ENCODE data around the gene LRRC8A. TPM values are rescaled to one million over a fixed set of nuclear protein-coding genes. Genes with fewer than 3 reads are reported as not detected.

LRRC8A gene
- total RNA-seq, 1 experiment from 2014 or later = 16.4 TPM

DNA sequence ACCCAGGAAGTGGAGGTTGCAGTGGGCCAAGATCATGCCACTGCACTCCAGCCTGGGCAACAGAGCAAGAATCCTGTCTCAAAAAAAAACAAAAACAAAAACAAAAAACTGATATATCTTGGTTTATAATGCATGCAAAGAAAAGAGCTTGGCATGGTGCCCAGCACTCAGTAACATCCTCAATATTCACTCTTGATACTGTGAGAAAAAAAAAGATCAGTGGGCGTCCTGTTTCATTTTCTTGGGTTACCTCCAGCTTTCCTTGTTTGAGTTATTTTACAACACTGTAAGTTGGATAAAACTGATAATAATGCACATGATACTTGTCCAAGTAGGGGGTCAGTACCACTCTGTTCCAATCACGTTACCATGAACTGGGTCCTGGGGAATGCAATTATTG, 46.7 kb downstream of the LRRC8A start:
- DNase-seq (ENCODE audit: low read depth, low spot score) = no peak
- Histone ChIP-seq H3K36me3 (ENCODE audit: control insufficient read depth, insufficient read depth, low read length) (no peaks in the 10 kb centered on the region), H3K4me1 (ENCODE audit: control insufficient read depth, insufficient read depth, low read length) (no peaks in the 10 kb centered on the region), H3K27me3 (ENCODE audit: control insufficient read depth, insufficient read depth, low read length) (no peaks in the 10 kb centered on the region), H3K27ac (ENCODE audit: low read length) (no peak overlapping the region), H3K4me3 (ENCODE audit: low read depth in 2 of 2, low read length in 2 of 2) (no peak overlapping the region), H3K9me3 (ENCODE audit: control insufficient read depth, insufficient read depth, low read depth, low read length) (no peaks in the 10 kb centered on the region)
- in situ Hi-C loops (cut with HindIII; ENCODE audit: low pct_unique_long_range_greater_than_20kb, low sequenced_read_pairs) = no loop called here
- BruUV-seq (replicated peaks) = no TSS peak
- ChIA-PET CTCF (interaction anchor here (0.7 to 1.3 kb wide), 2 partner anchors 54 to 100 kb away, joined by 3 read pairs; partner anchors contain the start of gene SH3GLB2), POLR2A (no interaction called here)
- intact Hi-C loops (cut with micrococcal nuclease; ENCODE audit: unreplicated experiment) = loop anchor here (5.0 kb wide), 1 partner anchor 66 kb away; no protein-coding TSS in a partner anchor
- TF ChIP-seq, protein P1, sequence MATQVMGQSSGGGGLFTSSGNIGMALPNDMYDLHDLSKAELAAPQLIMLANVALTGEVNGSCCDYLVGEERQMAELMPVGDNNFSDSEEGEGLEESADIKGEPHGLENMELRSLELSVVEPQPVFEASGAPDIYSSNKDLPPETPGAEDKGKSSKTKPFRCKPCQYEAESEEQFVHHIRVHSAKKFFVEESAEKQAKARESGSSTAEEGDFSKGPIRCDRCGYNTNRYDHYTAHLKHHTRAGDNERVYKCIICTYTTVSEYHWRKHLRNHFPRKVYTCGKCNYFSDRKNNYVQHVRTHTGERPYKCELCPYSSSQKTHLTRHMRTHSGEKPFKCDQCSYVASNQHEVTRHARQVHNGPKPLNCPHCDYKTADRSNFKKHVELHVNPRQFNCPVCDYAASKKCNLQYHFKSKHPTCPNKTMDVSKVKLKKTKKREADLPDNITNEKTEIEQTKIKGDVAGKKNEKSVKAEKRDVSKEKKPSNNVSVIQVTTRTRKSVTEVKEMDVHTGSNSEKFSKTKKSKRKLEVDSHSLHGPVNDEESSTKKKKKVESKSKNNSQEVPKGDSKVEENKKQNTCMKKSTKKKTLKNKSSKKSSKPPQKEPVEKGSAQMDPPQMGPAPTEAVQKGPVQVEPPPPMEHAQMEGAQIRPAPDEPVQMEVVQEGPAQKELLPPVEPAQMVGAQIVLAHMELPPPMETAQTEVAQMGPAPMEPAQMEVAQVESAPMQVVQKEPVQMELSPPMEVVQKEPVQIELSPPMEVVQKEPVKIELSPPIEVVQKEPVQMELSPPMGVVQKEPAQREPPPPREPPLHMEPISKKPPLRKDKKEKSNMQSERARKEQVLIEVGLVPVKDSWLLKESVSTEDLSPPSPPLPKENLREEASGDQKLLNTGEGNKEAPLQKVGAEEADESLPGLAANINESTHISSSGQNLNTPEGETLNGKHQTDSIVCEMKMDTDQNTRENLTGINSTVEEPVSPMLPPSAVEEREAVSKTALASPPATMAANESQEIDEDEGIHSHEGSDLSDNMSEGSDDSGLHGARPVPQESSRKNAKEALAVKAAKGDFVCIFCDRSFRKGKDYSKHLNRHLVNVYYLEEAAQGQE (IDR thresholded peaks at IDR 0.05; ENCODE audit: insufficient read depth in 1 of 2, low read depth in 2 of 2, low read length in 1 of 2) = no peak
- no peak for TF ChIP-seq SIN3A (IDR thresholded peaks at IDR 0.05; ENCODE audit: borderline replicate concordance, insufficient read depth, low read depth, low read length)
- TF ChIP-seq CTCF (IDR thresholded peaks at IDR 0.05) = no peak
- TF ChIP-seq POLR2AphosphoS5 (IDR thresholded peaks at IDR 0.05; ENCODE audit: low read depth, low read length) = no peak
- TF ChIP-seq TCF7L2 (IDR thresholded peaks at IDR 0.05; ENCODE audit: low read depth, low read length) = no peak
- no peak for ATAC-seq

GRCh38 chr9:128929560-128929959, 47.6 kb downstream of the LRRC8A start:
- ChIA-PET POLR2A (interaction anchor here (0.7 kb wide), 2 partner anchors 11 to 210 kb away, joined by 3 read pairs; no protein-coding TSS in a partner anchor), CTCF (interaction anchor here (0.7 kb wide), 1 partner anchor 80 kb away, joined by 4 read pairs; no protein-coding TSS in a partner anchor)
- no peaks in the 10 kb centered on the region for H3K9me3 ChIP-seq (ENCODE audit: control insufficient read depth, insufficient read depth, low read depth, low read length)
- BruUV-seq (replicated peaks) = no TSS peak
- H3K27ac ChIP-seq (ENCODE audit: low read length) = no peak overlapping the region
- no peaks in the 10 kb centered on the region for H3K36me3 ChIP-seq (ENCODE audit: control insufficient read depth, insufficient read depth, low read length)
- no peaks in the 10 kb centered on the region for H3K4me1 ChIP-seq (ENCODE audit: control insufficient read depth, insufficient read depth, low read length)
- in situ Hi-C loops (cut with HindIII; ENCODE audit: low pct_unique_long_range_greater_than_20kb, low sequenced_read_pairs) (no loop called here), intact Hi-C loops (cut with micrococcal nuclease; ENCODE audit: unreplicated experiment) (loop anchor here (5.0 kb wide), 1 partner anchor 67 kb away; no protein-coding TSS in a partner anchor)
- no peak overlapping the region for H3K4me3 ChIP-seq (ENCODE audit: low read depth in 2 of 2, low read length in 2 of 2)
- no peak for TF ChIP-seq POLR2AphosphoS5 (IDR thresholded peaks at IDR 0.05; ENCODE audit: low read depth, low read length)
- TF ChIP-seq, protein P1 (IDR thresholded peaks at IDR 0.05; ENCODE audit: insufficient read depth in 1 of 2, low read depth in 2 of 2, low read length in 1 of 2) = no peak
- no peak for TF ChIP-seq TCF7L2 (IDR thresholded peaks at IDR 0.05; ENCODE audit: low read depth, low read length)
- no peak for TF ChIP-seq SIN3A (IDR thresholded peaks at IDR 0.05; ENCODE audit: borderline replicate concordance, insufficient read depth, low read depth, low read length)
- no peak for TF ChIP-seq CTCF (IDR thresholded peaks at IDR 0.05)
- ATAC-seq (no peak), DNase-seq (ENCODE audit: low read depth, low spot score) (no peak)
- H3K27me3 ChIP-seq (ENCODE audit: control insufficient read depth, insufficient read depth, low read length) = no peaks in the 10 kb centered on the region
